ENCODE results near the gene POLR3B. TPM values are rescaled to one million over a fixed set of nuclear protein-coding genes. Genes with fewer than 3 reads are reported as not detected.

Gene POLR3B
- polyA plus RNA-seq, 6 donors from 2014 or later, result 3.0 to 4.7 (median 3.3) TPM; not detected in 1

GRCh38 chr12:106511365-106511764, 153.8 kb downstream of the POLR3B start:
- H3K4me3 Mint-ChIP-seq, result peak overlapping the region in 1 of 8 donors; percentile 3
- no peaks in the 10 kb centered on the region for H3K4me1 Mint-ChIP-seq
- H3K27me3 Mint-ChIP-seq, result no peaks in the 10 kb centered on the region
- ATAC-seq (ENCODE audit: low read depth in 2 of 2) (no peak), DNase-seq (no peak)
- peaks cover 7 to 31% of the 10 kb centered on the region in 2 donors for H3K36me3 Mint-ChIP-seq
- H3K27ac Mint-ChIP-seq, result no peak overlapping the region
- H3K9me3 Mint-ChIP-seq, result peaks cover 0 to 10% (median 5%) of the 10 kb centered on the region in 7 donors

- no peak overlapping the region for H3K4me3 Mint-ChIP-seq
- no peaks in the 10 kb centered on the region for H3K4me1 Mint-ChIP-seq
- H3K9me3 Mint-ChIP-seq, result peaks cover 0 to 10% (median 5%) of the 10 kb centered on the region in 7 donors
- no peak for ATAC-seq (ENCODE audit: low read depth in 2 of 2)
- H3K27ac Mint-ChIP-seq, result no peak overlapping the region
- peaks cover 0 to 8% of the 10 kb centered on the region in 2 donors for H3K36me3 Mint-ChIP-seq
- H3K27me3 Mint-ChIP-seq, result peaks cover 1 to 18% (median 13%) of the 10 kb centered on the region in 3 donors
- no peak for DNase-seq
Measured at GRCh38 chr12:106517314-106517713, 159.8 kb downstream of the POLR3B start.

DNA sequence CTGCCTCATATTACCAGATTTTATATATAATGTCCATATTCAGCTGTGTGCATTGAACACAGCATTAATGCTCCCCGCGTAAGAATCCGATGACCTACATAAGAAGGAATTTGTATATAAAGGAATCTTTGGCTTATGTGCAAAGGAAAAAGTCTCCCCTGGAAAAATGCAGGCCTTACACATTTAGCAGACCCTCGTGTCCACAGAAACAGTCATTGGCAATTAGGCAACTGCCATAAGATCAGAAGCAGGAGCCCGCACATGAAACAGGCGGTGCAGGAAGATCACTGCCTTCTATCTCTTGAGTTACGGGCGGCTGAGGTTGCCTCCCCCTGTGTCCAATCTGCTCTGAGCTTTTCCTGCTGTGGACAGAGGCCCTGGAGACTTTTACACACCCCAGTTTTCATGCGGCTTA, 162.1 kb downstream of the POLR3B start:
- no peak overlapping the region for H3K27ac Mint-ChIP-seq
- H3K4me3 Mint-ChIP-seq, result no peak overlapping the region
- no peaks in the 10 kb centered on the region for H3K36me3 Mint-ChIP-seq
- DNase-seq (no peak), ATAC-seq (ENCODE audit: low read depth in 2 of 2) (no peak)
- H3K27me3 Mint-ChIP-seq, result peaks cover 11 to 20% (median 18%) of the 10 kb centered on the region in 3 donors
- H3K4me1 Mint-ChIP-seq, result no peaks in the 10 kb centered on the region
- no peaks in the 10 kb centered on the region for H3K9me3 Mint-ChIP-seq

- ATAC-seq (ENCODE audit: low read depth in 2 of 2) (no peak), DNase-seq (no peak)
- peaks cover 11 to 25% (median 18%) of the 10 kb centered on the region in 3 donors for H3K27me3 Mint-ChIP-seq
- H3K9me3 Mint-ChIP-seq, result peaks cover 0 to 1% (median 0%) of the 10 kb centered on the region in 7 donors
- no peaks in the 10 kb centered on the region for H3K4me1 Mint-ChIP-seq
- no peaks in the 10 kb centered on the region for H3K36me3 Mint-ChIP-seq
- H3K27ac Mint-ChIP-seq, result no peak overlapping the region
- no peak overlapping the region for H3K4me3 Mint-ChIP-seq
Measured at GRCh38 chr12:106521901-106522300, 164.4 kb downstream of the POLR3B start.

GRCh38 chr12:106522708-106523107, 165.2 kb downstream of the POLR3B start:
- H3K9me3 Mint-ChIP-seq, result peaks cover 0 to 2% (median 0%) of the 10 kb centered on the region in 7 donors
- no peak for ATAC-seq (ENCODE audit: low read depth in 2 of 2)
- no peak for DNase-seq
- H3K27me3 Mint-ChIP-seq, result peaks cover 11 to 33% (median 26%) of the 10 kb centered on the region in 3 donors
- no peak overlapping the region for H3K4me3 Mint-ChIP-seq
- H3K4me1 Mint-ChIP-seq, result no peaks in the 10 kb centered on the region
- peak overlapping the region in 1 of 6 donors; percentile 48 for H3K27ac Mint-ChIP-seq
- H3K36me3 Mint-ChIP-seq, result no peaks in the 10 kb centered on the region

DNA sequence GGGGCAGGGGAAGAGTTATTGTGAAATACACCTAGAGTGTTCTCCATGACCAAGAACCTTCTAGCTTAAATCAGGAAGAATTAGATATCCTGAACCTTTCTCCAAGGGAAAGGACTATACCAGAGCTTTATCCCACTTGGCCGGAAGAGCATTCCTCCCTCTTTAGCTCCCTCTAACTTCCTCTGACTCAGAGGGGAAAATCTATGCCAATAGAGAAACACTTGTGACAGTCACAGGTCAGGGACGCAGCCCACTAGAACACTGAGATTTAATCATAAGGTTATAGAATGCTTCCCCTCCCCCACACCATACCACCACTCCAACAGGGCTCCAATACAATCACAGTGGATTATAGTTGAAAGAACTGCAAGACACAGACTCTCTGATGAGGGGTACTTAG, 169.8 kb downstream of the POLR3B start:
- no peak for ATAC-seq (ENCODE audit: low read depth in 2 of 2)
- Mint-ChIP-seq H3K36me3 (no peaks in the 10 kb centered on the region), H3K4me1 (no peaks in the 10 kb centered on the region), H3K27ac (no peak overlapping the region), H3K9me3 (peaks cover 4 to 26% (median 7%) of the 10 kb centered on the region in 7 donors), H3K27me3 (peaks cover 11 to 28% (median 20%) of the 10 kb centered on the region in 3 donors), H3K4me3 (no peak overlapping the region)
- DNase-seq, result no peak

DNA sequence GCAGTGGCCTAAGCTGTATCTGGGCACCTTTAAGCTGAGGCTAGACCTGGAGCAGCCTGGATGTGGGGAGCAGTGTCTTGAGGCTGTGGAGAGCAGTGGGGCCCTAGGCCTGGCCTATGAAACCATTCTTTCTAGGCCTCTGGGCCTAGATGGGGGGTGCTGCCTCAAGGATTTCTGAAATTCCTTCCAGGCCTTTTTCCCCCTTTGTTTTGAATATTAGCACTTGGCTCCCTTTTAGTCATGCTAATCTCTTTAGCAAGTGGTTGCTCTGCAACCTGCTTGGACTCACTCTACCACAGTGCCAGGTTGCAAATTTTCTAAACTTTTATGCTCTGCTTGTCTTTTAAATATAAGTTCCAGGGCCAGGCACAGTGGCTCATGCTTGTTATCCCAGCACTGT, 183.7 kb downstream of the POLR3B start:
- H3K4me3 Mint-ChIP-seq, result no peak overlapping the region
- ATAC-seq (ENCODE audit: low read depth in 2 of 2) (no peak), DNase-seq (no peak)
- H3K36me3 Mint-ChIP-seq, result peaks cover 0 to 15% of the 10 kb centered on the region in 2 donors
- peaks cover 8 to 29% (median 22%) of the 10 kb centered on the region in 7 donors for H3K9me3 Mint-ChIP-seq
- no peaks in the 10 kb centered on the region for H3K4me1 Mint-ChIP-seq
- no peak overlapping the region for H3K27ac Mint-ChIP-seq
- peaks cover 9 to 16% (median 12%) of the 10 kb centered on the region in 3 donors for H3K27me3 Mint-ChIP-seq

DNA sequence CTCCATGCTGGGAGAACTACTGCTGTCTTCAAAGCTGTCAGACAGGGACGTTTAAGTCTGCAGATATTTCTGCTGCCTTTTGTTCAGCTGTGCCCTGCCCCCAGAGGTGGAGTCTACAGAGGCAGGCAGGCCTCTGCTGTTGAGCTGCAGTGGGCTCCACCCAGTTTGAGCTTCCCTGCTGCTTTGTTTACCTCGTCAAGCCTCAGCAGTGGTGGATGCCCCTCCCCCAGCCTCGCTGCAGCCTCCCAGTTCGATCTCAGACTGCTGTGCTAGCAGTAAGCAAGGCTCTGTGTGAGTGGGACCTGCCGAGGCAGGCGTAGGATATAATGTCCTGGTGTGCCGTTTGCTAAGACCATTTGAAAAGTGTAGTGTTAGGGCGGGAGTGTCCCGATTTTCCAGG, 193.9 kb downstream of the POLR3B start:
- Mint-ChIP-seq H3K9me3 (peaks cover 13 to 37% (median 17%) of the 10 kb centered on the region in 7 donors), H3K27me3 (peaks cover 28 to 44% (median 42%) of the 10 kb centered on the region in 3 donors), H3K4me1 (no peaks in the 10 kb centered on the region), H3K36me3 (peaks cover 0 to 7% of the 10 kb centered on the region in 2 donors), H3K4me3 (no peak overlapping the region), H3K27ac (no peak overlapping the region)
- ATAC-seq (ENCODE audit: low read depth in 2 of 2) (no peak), DNase-seq (no peak)

DNA sequence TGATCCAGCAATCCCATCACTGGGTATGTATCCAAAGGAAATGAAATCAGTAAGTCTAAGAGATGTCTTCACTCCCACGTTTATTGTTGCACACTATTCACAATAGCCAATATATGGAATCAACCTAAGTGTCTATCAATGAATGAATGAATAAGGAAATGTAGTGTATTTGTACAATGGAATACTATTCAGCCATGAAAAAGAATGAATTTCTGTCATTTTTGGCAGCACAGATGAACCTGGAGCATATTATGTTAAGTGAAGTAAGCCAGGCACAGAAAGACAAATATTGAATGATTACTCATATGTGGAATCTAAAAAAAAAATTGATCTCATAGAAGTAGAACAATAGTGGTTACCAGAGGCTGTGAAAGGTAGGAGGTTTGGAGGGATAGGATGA, 194.7 kb downstream of the POLR3B start:
- Mint-ChIP-seq H3K4me1 (no peaks in the 10 kb centered on the region), H3K27ac (no peak overlapping the region), H3K27me3 (peaks cover 27 to 50% (median 44%) of the 10 kb centered on the region in 3 donors), H3K36me3 (peaks cover 0 to 7% of the 10 kb centered on the region in 2 donors), H3K4me3 (no peak overlapping the region), H3K9me3 (peaks cover 13 to 36% (median 19%) of the 10 kb centered on the region in 7 donors)
- DNase-seq (no peak), ATAC-seq (ENCODE audit: low read depth in 2 of 2) (no peak)

Other genes with a start within 250 kb of the POLR3B start
- not detected for gene NUAK1, start 218.8 kb upstream of the POLR3B start, polyA plus RNA-seq (ENCODE audit: low read depth in 6 of 6)
- 10 to 100 TPM in 1 of 6 donors, 1 to 10 TPM in 5; 3.1 to 11.1 (median 3.7) TPM for gene CKAP4, start 109.7 kb upstream of the POLR3B start, polyA plus RNA-seq (ENCODE audit: low read depth in 6 of 6)
- gene TCP11L2, start 55.0 kb upstream of the POLR3B start, polyA plus RNA-seq (ENCODE audit: low read depth in 6 of 6), result 10 to 100 TPM; 17.0 to 56.4 (median 47.6) TPM
- gene RFX4, start 225.3 kb downstream of the POLR3B start, polyA plus RNA-seq (ENCODE audit: low read depth in 6 of 6), result not detected